Loucy (cell line): ENCODE results near the gene RNF8.

Experiments
- EZH2phosphoT487 ChIP-seq: fragments of 200-600 bp; IDR thresholded peaks from 2 replicates; pipeline ENCODE4 v1.6.1; 2018; ENCODE audit warnings: antibody characterized with exemption, mild to moderate bottlenecking, moderate library complexity, borderline replicate concordance
- TF ChIP-seq, protein P1 (sequence below): fragments of 200-600 bp; sonication (generic); conservative IDR thresholded peaks from 2 replicates; pipeline ENCODE4 v1.5.1; 2014; ENCODE audit warnings: mild to moderate bottlenecking, antibody characterized with exemption, low read length

DNA sequence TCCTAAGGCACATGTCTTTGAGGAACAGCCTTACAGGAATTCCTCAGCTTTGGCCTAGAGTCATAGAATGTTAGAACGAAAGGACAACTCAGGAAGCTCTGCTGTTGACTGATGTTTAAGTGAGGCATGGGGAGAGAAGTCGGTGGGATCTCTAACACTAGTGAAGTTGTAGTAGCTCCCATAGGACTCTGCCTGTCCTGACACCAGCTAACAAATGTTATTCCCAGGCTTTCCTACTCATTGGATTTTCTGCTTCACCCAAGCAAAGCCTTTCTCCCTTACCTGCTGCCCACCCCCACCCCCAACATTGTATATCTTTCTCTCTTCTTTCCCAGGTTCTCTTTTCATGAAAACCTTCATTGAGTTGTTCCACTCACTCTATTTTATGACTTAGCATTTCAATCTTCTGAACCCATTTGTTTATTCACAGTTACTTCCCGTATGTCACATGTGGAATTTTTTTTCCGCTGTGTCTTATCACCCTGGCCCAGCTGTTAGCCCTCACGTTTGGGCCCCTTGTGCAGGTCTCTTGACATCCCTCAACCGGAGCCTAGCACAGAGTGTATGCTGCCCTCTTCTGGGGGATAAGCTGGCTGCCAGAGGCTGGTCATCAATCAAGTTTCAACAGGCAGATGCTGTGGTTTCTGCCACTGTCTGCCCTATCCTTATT is 39.2 kb upstream of the RNF8 start:
- TF ChIP-seq, protein P1, sequence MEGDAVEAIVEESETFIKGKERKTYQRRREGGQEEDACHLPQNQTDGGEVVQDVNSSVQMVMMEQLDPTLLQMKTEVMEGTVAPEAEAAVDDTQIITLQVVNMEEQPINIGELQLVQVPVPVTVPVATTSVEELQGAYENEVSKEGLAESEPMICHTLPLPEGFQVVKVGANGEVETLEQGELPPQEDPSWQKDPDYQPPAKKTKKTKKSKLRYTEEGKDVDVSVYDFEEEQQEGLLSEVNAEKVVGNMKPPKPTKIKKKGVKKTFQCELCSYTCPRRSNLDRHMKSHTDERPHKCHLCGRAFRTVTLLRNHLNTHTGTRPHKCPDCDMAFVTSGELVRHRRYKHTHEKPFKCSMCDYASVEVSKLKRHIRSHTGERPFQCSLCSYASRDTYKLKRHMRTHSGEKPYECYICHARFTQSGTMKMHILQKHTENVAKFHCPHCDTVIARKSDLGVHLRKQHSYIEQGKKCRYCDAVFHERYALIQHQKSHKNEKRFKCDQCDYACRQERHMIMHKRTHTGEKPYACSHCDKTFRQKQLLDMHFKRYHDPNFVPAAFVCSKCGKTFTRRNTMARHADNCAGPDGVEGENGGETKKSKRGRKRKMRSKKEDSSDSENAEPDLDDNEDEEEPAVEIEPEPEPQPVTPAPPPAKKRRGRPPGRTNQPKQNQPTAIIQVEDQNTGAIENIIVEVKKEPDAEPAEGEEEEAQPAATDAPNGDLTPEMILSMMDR, result peak; percentile 85
- no peak for TF ChIP-seq EZH2phosphoT487
